Body of pancreas (tissue), 4 donors: ENCODE data around the gene VRK1.

ENCODE experiments used
- CTCF ChIP-seq, 7 experiments: fragments of 450-650 bp in 4 of 7; fragments of 200-600 bp in 3 of 7; sonication (generic) in 3 of 7; IDR thresholded peaks; one replicate each; pipeline ENCODE4 v1.5.1; 2016 to 2019; ENCODE audit warnings: antibody characterized with exemption in 7 of 7
- POLR2A ChIP-seq, 3 donors: fragments of 450-650 bp; IDR thresholded peaks; one replicate each; pipeline ENCODE4 v1.6.1; 2016; ENCODE audit warnings: antibody characterized with exemption in 3 of 3, mild to moderate bottlenecking in 2 of 3

- TF ChIP-seq CTCF (IDR thresholded peaks at IDR 0.05), result no peak
- no peak for TF ChIP-seq POLR2A (IDR thresholded peaks at IDR 0.05)
Observed at GRCh38 chr14:96781371-96781770, 15.8 kb upstream of the VRK1 start.
